ENCODE measurements around the gene SLC6A16. TPM values are rescaled to one million over a fixed set of nuclear protein-coding genes. Genes with fewer than 3 reads are reported as not detected.
"Not testable (repeated sequence)": the region's sequence is repeated elsewhere in the genome, so short reads cannot be mapped to it uniquely, and the experiment has no call there.

Gene SLC6A16
- total RNA-seq, result 0.69 and 1.3 TPM in 2 replicates

DNA sequence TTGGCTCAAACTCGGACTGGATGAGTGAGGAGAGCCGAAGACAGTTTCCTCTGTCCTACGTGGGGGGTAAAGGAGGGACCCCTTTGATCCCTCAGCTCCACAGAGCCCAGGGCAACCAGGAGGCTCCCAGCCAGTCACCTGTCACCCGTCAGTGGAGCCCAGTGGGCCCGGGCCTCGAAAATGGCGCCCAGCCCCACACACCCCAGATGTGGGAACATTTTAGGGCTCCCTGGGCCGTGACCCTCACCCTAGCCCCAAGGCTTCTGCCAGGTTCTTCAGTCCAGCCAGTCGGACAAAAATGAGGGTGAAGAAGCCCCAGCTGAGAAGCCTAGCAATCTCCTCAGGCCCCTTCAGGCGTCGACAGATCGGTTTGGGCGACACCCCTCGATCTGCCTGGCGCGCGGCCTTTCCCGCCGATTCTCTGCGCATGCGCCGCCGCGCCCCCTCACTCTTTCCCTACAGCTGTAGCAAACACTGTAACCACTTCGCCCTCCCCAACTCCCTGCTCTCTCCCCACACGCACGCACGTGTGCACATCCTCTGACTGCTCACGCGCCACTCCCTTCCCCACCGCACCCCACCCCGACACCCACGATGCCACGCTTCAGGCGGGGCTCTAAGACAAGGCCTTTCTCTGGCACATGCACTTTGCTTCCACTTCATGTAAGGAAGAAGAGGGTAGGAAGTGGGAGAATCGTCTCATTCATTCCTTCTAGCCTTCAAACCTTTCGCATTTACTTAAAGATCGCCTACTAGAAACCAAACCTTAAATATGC lies at the start of gene SLC6A16:
Gene SLC6A16 (minus strand): TSS at position 391 of the 776 bp plus-strand sequence. CDS start 13,844 bp downstream, outside the sequence.
- Mint-ChIP-seq H3K27ac (no peak within 1 kb of the TSS), H3K4me1 (peaks cover 15% of the 10 kb centered on the region), H3K27me3 (no peaks in the 10 kb centered on the region), H3K36me3 (ENCODE audit: low read depth) (peaks cover 18% of the 10 kb centered on the region), H3K9me3 (peaks cover 3% of the 10 kb centered on the region), H3K4me3 (no peak within 1 kb of the TSS)
- intact Hi-C loops (cut with micrococcal nuclease), result no loop called here
- no peak for DNase-seq

DNA sequence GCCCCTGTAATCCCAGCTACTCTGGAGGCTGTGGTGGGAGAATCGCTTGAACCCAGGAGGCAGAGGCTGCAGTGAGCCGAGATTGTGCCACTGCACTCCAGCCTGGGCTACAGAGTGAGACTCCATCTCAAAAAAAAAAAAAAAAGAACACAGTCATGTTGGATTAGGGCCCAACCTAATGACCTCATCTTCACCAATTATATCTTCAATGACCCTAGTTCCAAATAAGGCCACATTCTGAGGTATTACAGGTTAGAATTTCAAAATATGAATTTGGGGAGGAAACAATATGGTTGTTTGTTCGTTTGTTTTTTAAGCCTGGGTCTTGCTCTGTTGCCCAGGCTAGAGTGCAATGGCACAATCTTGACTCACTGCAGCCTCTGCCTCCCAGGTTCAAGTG lies 48.2 kb upstream of the SLC6A16 start:
- H3K9me3 Mint-ChIP-seq; DNase-seq; H3K27ac Mint-ChIP-seq; H3K36me3 Mint-ChIP-seq (ENCODE audit: low read depth); intact Hi-C loops (cut with micrococcal nuclease); H3K27me3 Mint-ChIP-seq; H3K4me3 Mint-ChIP-seq; H3K4me1 Mint-ChIP-seq: not testable (repeated sequence)

DNA sequence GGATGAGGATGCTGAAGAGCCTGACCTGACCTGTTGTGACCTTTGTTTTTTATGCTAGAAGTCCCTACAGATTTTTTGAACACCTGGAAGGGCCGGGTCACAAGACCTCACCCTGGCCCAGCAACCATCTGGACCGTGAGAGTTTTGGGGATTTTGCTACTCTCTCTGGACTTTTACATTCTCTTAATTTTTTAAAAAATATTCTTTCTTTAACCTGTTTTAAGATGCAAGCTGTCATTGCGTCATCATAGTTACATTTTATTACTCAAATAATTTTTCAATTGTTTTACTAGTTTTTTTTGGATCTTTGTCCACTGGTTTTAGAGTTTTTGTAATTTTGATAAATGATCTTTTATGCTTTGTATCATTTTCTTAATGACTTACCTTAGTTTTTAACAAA lies 46.2 kb upstream of the SLC6A16 start:
- H3K36me3 Mint-ChIP-seq (ENCODE audit: low read depth), result peaks cover 3% of the 10 kb centered on the region
- no peaks in the 10 kb centered on the region for H3K4me1 Mint-ChIP-seq
- no peak overlapping the region for H3K27ac Mint-ChIP-seq
- intact Hi-C loops (cut with micrococcal nuclease), result no loop called here
- peaks cover 3% of the 10 kb centered on the region for H3K9me3 Mint-ChIP-seq
- peaks cover 2% of the 10 kb centered on the region for H3K27me3 Mint-ChIP-seq
- H3K4me3 Mint-ChIP-seq, result no peak overlapping the region
- no peak for DNase-seq

DNA sequence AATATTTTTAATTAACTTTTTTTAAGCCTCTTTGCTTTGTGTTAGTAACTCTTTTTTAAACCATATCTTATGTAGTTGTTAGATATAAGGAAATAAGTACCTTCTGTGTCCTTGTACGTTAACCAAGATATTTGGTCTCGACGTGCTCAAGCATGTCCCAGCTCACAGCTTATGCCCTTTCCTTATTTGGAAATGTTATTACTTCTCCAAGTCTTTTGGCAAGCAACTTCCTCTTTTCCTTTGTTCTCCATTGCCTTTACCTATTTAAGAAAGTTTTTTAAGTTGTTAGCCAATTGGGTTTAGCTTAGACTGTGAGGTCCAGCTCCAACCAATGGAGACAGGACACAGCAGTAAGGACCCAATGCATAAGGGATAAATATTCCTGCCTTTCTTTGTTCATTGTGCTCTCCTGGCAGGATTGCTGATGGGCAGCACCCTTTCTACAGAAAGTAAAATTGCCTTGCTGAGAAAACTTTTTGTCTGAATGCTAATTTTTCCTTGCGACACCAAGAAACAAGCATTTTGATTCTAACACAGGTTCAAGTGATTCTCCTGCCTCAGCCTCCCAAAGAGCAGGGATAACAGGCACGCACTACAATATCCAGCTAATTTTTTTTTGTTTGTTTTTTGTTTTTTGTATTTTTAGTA lies 43.8 kb upstream of the SLC6A16 start:
- H3K27ac Mint-ChIP-seq, result no peak overlapping the region
- H3K36me3 Mint-ChIP-seq (ENCODE audit: low read depth), result peaks cover 3% of the 10 kb centered on the region
- intact Hi-C loops (cut with micrococcal nuclease), result no loop called here
- peaks cover 2% of the 10 kb centered on the region for H3K4me1 Mint-ChIP-seq
- peaks cover 10% of the 10 kb centered on the region for H3K27me3 Mint-ChIP-seq
- H3K4me3 Mint-ChIP-seq, result no peak overlapping the region
- peaks cover 3% of the 10 kb centered on the region for H3K9me3 Mint-ChIP-seq
- DNase-seq, result no peak

DNA sequence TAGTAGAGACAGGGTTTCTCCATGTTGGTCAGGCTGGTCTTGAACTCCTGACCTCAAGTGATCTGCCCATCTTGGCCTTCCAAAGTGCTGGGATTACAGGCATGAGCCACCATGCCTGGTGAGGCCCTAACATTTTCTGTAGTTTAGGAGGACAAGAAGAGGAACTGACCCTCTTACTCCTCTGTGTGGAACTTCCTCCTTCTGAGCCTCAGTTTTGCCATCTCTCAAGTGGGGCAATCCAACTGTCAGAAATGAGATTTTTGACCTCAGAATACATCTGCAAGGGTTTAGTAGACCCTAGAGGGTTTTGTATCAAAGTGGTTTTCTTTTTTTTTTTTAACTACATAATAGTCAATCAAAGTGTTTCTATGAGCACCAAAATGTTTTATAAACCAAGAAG lies 41.1 kb upstream of the SLC6A16 start:
- H3K9me3 Mint-ChIP-seq, result peaks cover 3% of the 10 kb centered on the region
- H3K4me1 Mint-ChIP-seq, result peaks cover 10% of the 10 kb centered on the region
- peaks cover 19% of the 10 kb centered on the region for H3K27me3 Mint-ChIP-seq
- peaks cover 3% of the 10 kb centered on the region for H3K36me3 Mint-ChIP-seq (ENCODE audit: low read depth)
- DNase-seq, result no peak
- H3K4me3 Mint-ChIP-seq, result no peak overlapping the region
- H3K27ac Mint-ChIP-seq, result no peak overlapping the region
- intact Hi-C loops (cut with micrococcal nuclease), result no loop called here

DNA sequence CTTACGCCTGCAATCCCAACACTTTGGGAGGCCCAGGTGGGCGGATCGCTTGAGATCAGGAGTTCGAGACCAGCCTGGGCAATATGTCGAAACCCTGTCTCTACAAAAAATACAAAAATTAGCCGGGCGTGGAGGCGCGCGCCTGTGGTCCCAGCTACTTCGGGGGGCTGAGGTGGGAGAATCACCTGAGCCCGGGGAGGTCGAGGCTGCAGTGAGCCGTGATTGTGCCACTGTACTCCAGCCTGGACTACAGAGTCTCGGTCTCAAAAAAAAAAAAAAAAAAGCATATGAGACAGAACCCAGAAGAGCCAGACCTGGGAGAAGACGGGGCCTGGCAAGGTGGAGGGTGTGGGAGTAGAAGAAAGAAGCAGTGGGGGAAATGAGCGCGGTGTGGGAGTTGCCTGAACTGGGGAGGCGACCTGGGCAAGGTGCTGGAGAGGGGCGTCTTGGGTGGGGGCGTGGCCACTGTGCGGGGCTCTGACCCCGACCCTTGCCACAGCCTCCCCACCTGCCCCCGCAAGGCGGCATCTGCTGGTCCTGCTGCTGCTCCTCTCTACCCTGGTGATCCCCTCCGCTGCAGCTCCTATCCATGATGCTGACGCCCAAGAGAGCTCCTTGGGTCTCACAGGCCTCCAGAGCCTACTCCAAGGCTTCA lies 39.2 kb upstream of the SLC6A16 start:
- intact Hi-C loops (cut with micrococcal nuclease), result no loop called here
- Mint-ChIP-seq H3K27me3 (peaks cover 31% of the 10 kb centered on the region), H3K4me1 (peaks cover 11% of the 10 kb centered on the region), H3K4me3 (no peak overlapping the region), H3K27ac (no peak overlapping the region), H3K36me3 (ENCODE audit: low read depth) (no peaks in the 10 kb centered on the region), H3K9me3 (no peaks in the 10 kb centered on the region)
- no peak for DNase-seq

DNA sequence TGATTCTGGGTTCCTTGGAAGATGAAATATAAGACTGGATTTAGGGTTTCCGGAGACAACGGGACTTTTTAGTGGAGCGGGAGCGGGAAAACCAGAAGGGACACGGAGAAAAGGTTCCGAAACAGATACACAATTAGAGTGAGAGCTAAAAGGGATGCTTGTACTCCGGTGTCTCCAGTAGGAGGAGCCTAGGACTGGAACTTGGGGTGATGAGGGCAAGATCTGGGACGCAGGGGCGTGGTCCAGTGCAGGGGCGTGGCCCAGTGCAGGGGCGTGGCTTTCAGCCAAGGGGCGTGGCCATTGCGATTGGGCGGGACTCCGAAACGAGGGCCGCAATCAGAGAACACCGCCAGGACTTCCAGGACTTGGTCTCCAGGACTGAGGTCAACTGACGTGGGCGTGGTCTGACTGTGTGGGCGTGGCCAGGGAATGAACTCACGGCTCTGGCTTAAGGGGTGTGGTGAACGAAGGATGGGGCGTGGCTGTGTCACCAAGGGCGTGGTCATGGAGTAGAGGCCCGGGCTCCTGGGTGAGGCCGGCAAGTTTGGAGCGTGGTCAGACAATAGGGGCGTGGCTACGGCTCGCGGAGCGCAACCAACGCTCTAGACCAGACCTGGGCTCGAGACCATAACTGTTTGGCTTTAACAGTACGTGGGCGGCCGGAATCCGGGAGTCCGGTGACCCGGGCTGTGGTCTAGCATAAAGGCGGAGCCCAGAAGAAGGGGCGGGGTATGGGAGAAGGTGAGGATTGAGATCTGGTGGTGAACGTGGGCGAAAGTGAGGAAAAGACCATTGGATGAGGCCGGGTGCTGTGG lies 38.5 kb upstream of the SLC6A16 start, which contains the start of gene DKKL1:
Gene DKKL1 (plus strand): TSS at position 610 of the 815 bp plus-strand sequence. CDS start 122 bp downstream, at position 732.
- intact Hi-C loops (cut with micrococcal nuclease), result no loop called here
- H3K4me1 Mint-ChIP-seq, result peaks cover 11% of the 10 kb centered on the region

DNA sequence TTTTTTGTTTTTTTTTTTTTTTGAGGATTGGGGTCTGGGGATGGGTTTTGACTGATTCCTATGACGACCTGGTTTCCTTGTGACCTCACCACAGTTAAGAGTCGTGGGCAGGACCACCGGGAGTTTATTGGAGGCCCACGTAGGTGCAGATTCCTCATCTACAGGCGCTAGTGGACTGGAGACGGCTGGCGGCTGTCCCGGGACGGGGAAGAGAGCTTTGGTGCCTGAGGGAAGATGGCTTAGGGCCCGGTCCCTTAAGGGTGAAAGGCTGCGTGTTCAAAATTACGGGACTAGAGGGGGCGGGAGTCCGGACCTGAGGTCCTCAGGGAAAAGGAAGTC lies 37.9 kb upstream of the SLC6A16 start:
- H3K27ac Mint-ChIP-seq, result no peak overlapping the region
- intact Hi-C loops (cut with micrococcal nuclease), result no loop called here
- H3K4me1 Mint-ChIP-seq, result peaks cover 11% of the 10 kb centered on the region
- H3K9me3 Mint-ChIP-seq, result no peaks in the 10 kb centered on the region
- no peaks in the 10 kb centered on the region for H3K36me3 Mint-ChIP-seq (ENCODE audit: low read depth)
- H3K4me3 Mint-ChIP-seq, result no peak overlapping the region
- DNase-seq, result no peak
- H3K27me3 Mint-ChIP-seq, result peaks cover 33% of the 10 kb centered on the region

More for the DNA sequence above, 38.5 kb upstream of the SLC6A16 start, which contains the start of gene DKKL1:
- no peak within 1 kb of the TSS for H3K27ac Mint-ChIP-seq
- no peak within 1 kb of the TSS for H3K4me3 Mint-ChIP-seq
- H3K27me3 Mint-ChIP-seq, result peaks cover 33% of the 10 kb centered on the region
- no peaks in the 10 kb centered on the region for H3K9me3 Mint-ChIP-seq
- peak; percentile 94 for DNase-seq
- no peaks in the 10 kb centered on the region for H3K36me3 Mint-ChIP-seq (ENCODE audit: low read depth)

DNA sequence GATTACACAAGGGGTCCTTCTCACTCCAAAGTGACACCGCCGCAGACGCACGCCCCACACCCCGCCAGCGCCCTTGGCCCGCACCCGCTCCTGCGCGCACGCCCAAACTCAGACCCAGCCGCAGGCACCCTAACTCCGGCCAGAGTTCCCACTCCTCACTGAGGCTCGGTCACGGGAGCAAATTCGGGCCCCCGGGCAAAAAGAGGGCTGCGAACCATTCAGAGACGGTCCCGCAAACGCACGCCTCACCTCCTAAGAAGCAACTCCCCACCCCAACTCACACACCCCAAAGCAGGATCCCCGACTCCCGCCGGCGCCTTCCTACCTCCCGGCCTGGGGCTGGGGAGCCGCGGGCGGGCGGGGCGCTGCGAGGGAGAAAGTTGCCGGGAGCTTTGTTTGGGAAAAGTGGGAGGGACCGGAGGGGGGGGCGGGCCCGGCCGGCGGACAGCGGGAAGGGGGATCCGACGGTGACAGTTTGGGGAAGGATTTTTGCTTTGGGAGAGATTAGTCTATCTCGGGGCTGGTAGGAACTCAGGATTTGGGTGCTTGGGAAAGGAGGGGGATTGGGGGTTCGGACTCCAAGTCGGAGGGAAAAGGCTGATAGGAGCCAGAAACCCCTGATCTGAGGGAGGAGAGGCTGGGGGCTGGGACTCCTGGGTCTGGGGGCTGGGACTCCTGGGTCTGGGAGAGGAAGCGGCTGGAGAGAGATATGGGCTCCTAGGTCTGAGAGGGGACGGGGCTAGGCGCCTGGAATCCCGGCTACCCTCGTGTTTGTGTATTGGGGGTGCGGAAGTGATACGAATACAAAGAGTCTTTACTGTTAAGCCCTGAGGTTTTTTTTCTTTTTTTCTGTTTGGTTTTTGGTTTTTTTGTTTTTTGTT lies 37.3 kb upstream of the SLC6A16 start, which contains the start of gene TEAD2:
Gene TEAD2 (minus strand): TSS at position 369 of the 881 bp plus-strand sequence. CDS start 2,341 bp downstream, outside the sequence.
- DNase-seq, result peak; percentile 66
- no peak within 1 kb of the TSS for H3K27ac Mint-ChIP-seq
- intact Hi-C loops (cut with micrococcal nuclease), result no loop called here
- H3K4me3 Mint-ChIP-seq, result peak within 1 kb of the TSS; percentile 19
- H3K36me3 Mint-ChIP-seq (ENCODE audit: low read depth), result no peaks in the 10 kb centered on the region
- H3K9me3 Mint-ChIP-seq, result no peaks in the 10 kb centered on the region
- peaks cover 34% of the 10 kb centered on the region for H3K27me3 Mint-ChIP-seq
- peaks cover 11% of the 10 kb centered on the region for H3K4me1 Mint-ChIP-seq

DNA sequence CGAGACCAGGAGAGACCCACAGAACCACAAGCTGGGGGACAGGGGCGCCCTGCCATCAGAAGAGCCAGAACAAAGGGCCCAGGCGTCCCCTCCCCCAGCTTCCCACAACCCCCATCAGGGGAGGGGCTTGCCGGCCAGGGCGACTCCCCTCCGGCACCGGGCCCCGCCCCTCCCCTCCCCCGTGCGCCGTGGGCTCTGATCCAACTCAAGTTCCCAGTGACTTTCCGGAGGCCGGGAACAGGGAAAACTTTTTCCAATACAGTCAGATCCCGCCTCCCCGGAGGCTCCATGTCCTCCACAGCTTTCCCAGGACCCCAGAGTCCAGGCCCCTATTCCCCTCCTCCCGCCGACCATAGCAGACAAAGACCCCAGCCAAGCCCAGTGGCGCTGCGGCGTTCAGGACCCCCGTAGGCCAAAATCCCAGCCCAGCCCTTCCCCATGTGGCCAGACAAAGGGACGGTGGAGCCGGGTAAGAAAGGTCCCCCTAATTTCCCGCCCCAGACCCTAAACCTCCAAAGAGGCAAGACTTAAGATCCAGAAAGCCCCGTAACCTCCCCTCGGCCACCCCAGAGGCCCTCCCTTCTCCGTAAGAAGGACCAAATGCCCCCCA lies 36.6 kb upstream of the SLC6A16 start:
- Mint-ChIP-seq H3K4me1 (peaks cover 11% of the 10 kb centered on the region), H3K36me3 (ENCODE audit: low read depth) (no peaks in the 10 kb centered on the region), H3K4me3 (peak overlapping the region; percentile 19), H3K9me3 (no peaks in the 10 kb centered on the region), H3K27me3 (peaks cover 39% of the 10 kb centered on the region), H3K27ac (no peak overlapping the region)
- DNase-seq, result no peak
- intact Hi-C loops (cut with micrococcal nuclease), result no loop called here

DNA sequence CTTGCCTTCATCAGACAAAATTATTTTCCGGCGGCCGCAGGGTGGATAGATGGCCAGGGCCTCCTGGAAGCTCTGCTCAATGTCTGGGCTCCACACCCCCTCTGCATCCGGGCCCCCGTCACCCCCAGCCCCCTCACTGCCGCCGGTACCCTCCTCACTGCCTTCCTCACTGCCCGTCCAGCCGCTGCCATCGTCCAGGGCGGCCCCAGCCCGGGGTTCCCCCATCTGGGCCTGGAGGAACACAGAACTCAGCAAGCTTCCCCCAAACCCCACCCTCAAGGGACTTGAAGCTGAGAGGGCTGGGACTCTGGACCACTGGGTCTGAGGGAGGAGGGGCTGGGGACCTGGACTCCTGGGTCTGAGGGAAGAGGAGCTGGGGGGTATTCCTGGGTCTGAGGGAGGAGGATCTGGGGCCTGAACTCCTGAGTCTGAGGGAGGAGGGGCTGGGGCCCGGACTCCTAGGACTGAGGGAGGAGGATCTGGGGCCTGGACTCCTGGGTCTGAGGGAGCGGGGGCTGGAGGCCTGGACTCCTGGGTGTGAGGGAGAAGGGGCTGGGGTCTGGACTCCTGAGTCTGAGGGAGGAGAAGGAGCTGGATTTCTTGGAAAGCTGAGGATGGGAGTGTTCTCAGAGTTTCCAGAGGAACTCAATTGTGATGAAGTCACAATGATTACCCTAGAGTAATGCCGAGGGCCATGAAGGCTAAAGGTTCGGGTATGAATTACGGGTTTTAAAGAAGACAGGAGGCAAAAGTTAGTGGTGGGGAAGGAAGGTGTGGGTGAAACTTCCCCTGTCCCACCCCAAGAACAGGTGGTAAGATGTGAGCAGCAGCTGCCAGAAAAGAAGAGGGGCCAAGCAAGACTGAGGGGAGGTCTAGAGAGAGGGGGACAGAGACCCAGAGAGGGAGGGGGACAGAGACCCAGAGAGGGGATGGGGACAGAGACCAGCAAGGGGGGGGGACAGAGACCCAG lies 35.1 kb upstream of the SLC6A16 start:
- Mint-ChIP-seq H3K4me1 (peaks cover 11% of the 10 kb centered on the region), H3K4me3 (no peak overlapping the region), H3K36me3 (ENCODE audit: low read depth) (no peaks in the 10 kb centered on the region), H3K27me3 (peaks cover 45% of the 10 kb centered on the region), H3K27ac (no peak overlapping the region), H3K9me3 (no peaks in the 10 kb centered on the region)
- DNase-seq, result no peak
- intact Hi-C loops (cut with micrococcal nuclease), result no loop called here

Data from activated CD4-positive, alpha-beta T cell treated with anti-CD3 and anti-CD28 coated beads, Interleukin-2, amount 10 ng/mL, durations not matched to agents 24 days and 14 days (primary cell).